MM.1S (cell line): ENCODE data around the gene ATG12.
"Not testable (repeated sequence)": the region's sequence is repeated elsewhere in the genome, so short reads cannot be mapped to it uniquely, and the experiment has no call there.

ENCODE experiments used
- DNase-seq: peaks from one replicate; pipeline ENCODE4 v3.0.0-alpha.2; 2015
- H2AFZ ChIP-seq: fragments of 300-600 bp; sonication (generic); 2 replicates; pipeline ENCODE4 v1.6.0; 2016; ENCODE audit warnings: antibody characterized with exemption, low read length
- H3F3A ChIP-seq: fragments of 300-600 bp; sonication (generic); 2 replicates; pipeline ENCODE4 v1.6.1; 2016; ENCODE audit warnings: mild to moderate bottlenecking, antibody characterized with exemption, low read length, moderate library complexity, mixed read lengths; ENCODE audit not compliant: insufficient read depth
- H3K27ac ChIP-seq: fragments of 300-600 bp; sonication (generic); 2 replicates; pipeline ENCODE4 v1.5.1; 2016; ENCODE audit warnings: mild to moderate bottlenecking, low read length
- H3K27me3 ChIP-seq: fragments of 300-600 bp; sonication (generic); replicated peaks from 2 replicates; pipeline ENCODE4 v1.6.0; 2016; ENCODE audit warnings: low read length; ENCODE audit not compliant: insufficient read depth
- H3K36me3 ChIP-seq: fragments of 300-600 bp; sonication (generic); replicated peaks from 2 replicates; pipeline ENCODE4 v1.6.1; 2016; ENCODE audit warnings: mild to moderate bottlenecking, low read length, mixed read lengths; ENCODE audit not compliant: insufficient read depth
- H3K4me1 ChIP-seq: fragments of 300-600 bp; sonication (generic); 2 replicates; pipeline ENCODE4 v1.6.1; 2016; ENCODE audit warnings: low read length, mixed read lengths
- H3K4me2 ChIP-seq: fragments of 300-600 bp; sonication (generic); 2 replicates; pipeline ENCODE4 v1.6.0; 2016; ENCODE audit warnings: low read depth, low read length
- H3K4me3 ChIP-seq: fragments of 300-600 bp; sonication (generic); 2 replicates; pipeline ENCODE4 v1.5.1; 2016; ENCODE audit warnings: low read length, mixed read lengths
- H3K79me2 ChIP-seq: fragments of 300-600 bp; sonication (generic); 2 replicates; pipeline ENCODE4 v1.6.1; 2016; ENCODE audit warnings: mixed run types, low read length, mixed read lengths
- H3K9ac ChIP-seq: fragments of 300-600 bp; sonication (generic); 2 replicates; pipeline ENCODE4 v1.6.1; 2016; ENCODE audit warnings: low read length, mixed read lengths
- H3K9me2 ChIP-seq: fragments of 300-600 bp; sonication (generic); replicated peaks from 2 replicates; pipeline ENCODE4 v1.6.1; 2016; ENCODE audit warnings: mild to moderate bottlenecking, low read length, mixed read lengths; ENCODE audit not compliant: insufficient read depth
- H3K9me3 ChIP-seq: fragments of 300-600 bp; sonication (generic); replicated peaks from 2 replicates; pipeline ENCODE4 v1.6.1; 2016; ENCODE audit warnings: mild to moderate bottlenecking, low read length, mixed read lengths; ENCODE audit not compliant: insufficient read depth
- H4K20me1 ChIP-seq: fragments of 300-600 bp; sonication (generic); 2 replicates; pipeline ENCODE4 v1.6.1; 2016; ENCODE audit warnings: mild to moderate bottlenecking, low read length, moderate library complexity, mixed read lengths; ENCODE audit not compliant: insufficient read depth
- CTCF ChIP-seq: fragments of 300-600 bp; sonication (generic); IDR thresholded peaks from 2 replicates; pipeline ENCODE4 v1.5.1; 2016; ENCODE audit warnings: antibody characterized with exemption, low read length, mixed read lengths
- EZH2 ChIP-seq: fragments of 300-600 bp; sonication (generic); optimal IDR thresholded peaks from 2 replicates; pipeline ENCODE3; 2017; ENCODE audit warnings: low read depth, mild to moderate bottlenecking, antibody characterized with exemption, low read length, mixed read lengths
- EZH2phosphoT487 ChIP-seq: fragments of 300-600 bp; sonication (generic); IDR thresholded peaks from 2 replicates; pipeline ENCODE4 v1.6.1; 2018; ENCODE audit warnings: antibody characterized with exemption, low read length

Gene ATG12

GRCh38 chr5:115829913-115830312 lies 11.5 kb downstream of the ATG12 start:
- Histone ChIP-seq H2AFZ (no peak overlapping the region), H3K79me2 (no peaks in the 10 kb centered on the region), H4K20me1 (no peaks in the 10 kb centered on the region), H3K36me3 (peaks cover 17% of the 10 kb centered on the region; the same call in 1 of the 2 replicates), H3K4me2 (no peak overlapping the region), H3K9me2 (no peaks in the 10 kb centered on the region), H3K27me3 (no peaks in the 10 kb centered on the region), H3K27ac (no peak overlapping the region), H3K4me1 (no peaks in the 10 kb centered on the region), H3K4me3 (no peak overlapping the region), H3F3A (0 out of 2 replicates have a peak, but pooled peaks cover 2% of the 10 kb centered on the region), H3K9me3 (no peaks in the 10 kb centered on the region), H3K9ac (no peak overlapping the region)
- no peak for DNase-seq
- TF ChIP-seq EZH2: no peak
- TF ChIP-seq EZH2phosphoT487: no peak

GRCh38 chr5:115825948-115826347 lies 15.4 kb downstream of the ATG12 start:
- Histone ChIP-seq H3K4me1 (no peaks in the 10 kb centered on the region), H3K9me3 (no peaks in the 10 kb centered on the region), H2AFZ (no peak overlapping the region), H3K4me3 (no peak overlapping the region), H3K27me3 (no peaks in the 10 kb centered on the region), H3K79me2 (no peaks in the 10 kb centered on the region), H3K9ac (no peak overlapping the region), H4K20me1 (no peaks in the 10 kb centered on the region), H3K9me2 (no peaks in the 10 kb centered on the region), H3K36me3 (peaks cover 16% of the 10 kb centered on the region; the same call in 1 of the 2 replicates), H3F3A (0 out of 2 replicates have a peak, but pooled peaks cover 2% of the 10 kb centered on the region), H3K4me2 (no peak overlapping the region), H3K27ac (no peak overlapping the region)
- TF ChIP-seq CTCF (no peak), EZH2phosphoT487 (no peak), EZH2 (no peak)
- no peak for DNase-seq

DNA sequence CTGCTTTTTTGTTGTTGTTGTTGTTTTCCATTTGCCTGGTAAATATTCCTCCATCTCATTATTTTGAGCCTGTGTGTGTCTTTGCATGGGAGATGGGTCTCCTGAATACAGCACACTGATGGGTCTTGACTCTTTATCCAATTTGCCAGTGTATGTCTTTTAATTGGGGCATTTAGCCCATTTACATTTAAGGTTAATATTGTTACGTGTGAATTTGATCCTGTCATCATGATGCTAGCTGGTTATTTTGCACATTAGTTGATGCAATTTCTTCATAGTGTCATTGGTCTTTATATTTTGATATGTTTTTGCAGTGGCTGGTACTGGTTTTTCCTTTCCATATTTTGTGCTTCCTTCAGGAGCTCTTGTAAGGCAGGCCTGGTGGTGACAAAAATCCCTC lies 16.4 kb downstream of the ATG12 start:
- H3K4me2 ChIP-seq, H3K27ac ChIP-seq, H3K9ac ChIP-seq, H3K9me2 ChIP-seq, H3K36me3 ChIP-seq, H3K79me2 ChIP-seq, H3F3A ChIP-seq, H4K20me1 ChIP-seq, H3K27me3 ChIP-seq, H3K4me3 ChIP-seq, H3K4me1 ChIP-seq, H3K9me3 ChIP-seq, DNase-seq, H2AFZ ChIP-seq: not testable (repeated sequence)

- no peaks in the 10 kb centered on the region for H4K20me1 ChIP-seq
- no peaks in the 10 kb centered on the region for H3K79me2 ChIP-seq
- H3K4me2 ChIP-seq: no peak overlapping the region
- no peak overlapping the region for H3K27ac ChIP-seq
- H3F3A ChIP-seq: no peaks in the 10 kb centered on the region
- no peak overlapping the region for H3K9ac ChIP-seq
- TF ChIP-seq CTCF (no peak), EZH2 (no peak), EZH2phosphoT487 (no peak)
- H3K9me2 ChIP-seq: no peaks in the 10 kb centered on the region
- H3K4me3 ChIP-seq: no peak overlapping the region
- no peaks in the 10 kb centered on the region for H3K9me3 ChIP-seq
- no peaks in the 10 kb centered on the region for H3K27me3 ChIP-seq
- H3K36me3 ChIP-seq: no peaks in the 10 kb centered on the region
- no peak for DNase-seq
- H3K4me1 ChIP-seq: no peaks in the 10 kb centered on the region
- H2AFZ ChIP-seq: no peak overlapping the region
These were observed 20.5 kb downstream of the ATG12 start for GRCh38 chr5:115820846-115821245.
